Neural progenitor cell (in vitro differentiated cells): ENCODE results near the gene ZBTB5.

ENCODE experiments used
- EZH2 ChIP-seq: fragments of 200-600 bp; sonication (generic); IDR thresholded peaks from 2 replicates; pipeline ENCODE4 v1.6.1; 2017; ENCODE audit warnings: antibody characterized with exemption, mild to moderate bottlenecking, moderate library complexity
- TF ChIP-seq, protein P1 (sequence below): fragments of 200-600 bp; sonication (generic); IDR thresholded peaks from 2 replicates; pipeline ENCODE4 v1.5.1; 2017; ENCODE audit warnings: antibody characterized with exemption, mild to moderate bottlenecking

DNA sequence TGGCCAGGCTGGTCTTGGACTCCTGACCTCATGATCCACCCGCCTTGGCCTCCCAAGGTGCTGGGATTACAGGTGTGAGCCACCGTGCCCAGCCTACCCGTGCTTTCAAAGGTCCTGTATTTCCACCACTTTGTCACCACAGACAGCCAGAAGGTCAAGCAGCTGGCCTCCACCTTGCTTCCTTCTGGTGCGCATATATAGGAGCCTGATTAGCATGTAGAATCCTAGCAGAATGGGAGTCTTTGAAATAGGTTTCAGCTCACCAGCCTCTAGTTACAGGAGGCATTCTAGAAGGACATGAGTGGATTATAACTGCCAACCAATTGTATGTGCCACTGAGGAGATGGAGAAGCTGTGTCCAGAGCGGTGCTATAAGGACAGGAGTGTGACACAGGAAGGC, 39.4 kb upstream of the ZBTB5 start:
- TF ChIP-seq, protein P1, sequence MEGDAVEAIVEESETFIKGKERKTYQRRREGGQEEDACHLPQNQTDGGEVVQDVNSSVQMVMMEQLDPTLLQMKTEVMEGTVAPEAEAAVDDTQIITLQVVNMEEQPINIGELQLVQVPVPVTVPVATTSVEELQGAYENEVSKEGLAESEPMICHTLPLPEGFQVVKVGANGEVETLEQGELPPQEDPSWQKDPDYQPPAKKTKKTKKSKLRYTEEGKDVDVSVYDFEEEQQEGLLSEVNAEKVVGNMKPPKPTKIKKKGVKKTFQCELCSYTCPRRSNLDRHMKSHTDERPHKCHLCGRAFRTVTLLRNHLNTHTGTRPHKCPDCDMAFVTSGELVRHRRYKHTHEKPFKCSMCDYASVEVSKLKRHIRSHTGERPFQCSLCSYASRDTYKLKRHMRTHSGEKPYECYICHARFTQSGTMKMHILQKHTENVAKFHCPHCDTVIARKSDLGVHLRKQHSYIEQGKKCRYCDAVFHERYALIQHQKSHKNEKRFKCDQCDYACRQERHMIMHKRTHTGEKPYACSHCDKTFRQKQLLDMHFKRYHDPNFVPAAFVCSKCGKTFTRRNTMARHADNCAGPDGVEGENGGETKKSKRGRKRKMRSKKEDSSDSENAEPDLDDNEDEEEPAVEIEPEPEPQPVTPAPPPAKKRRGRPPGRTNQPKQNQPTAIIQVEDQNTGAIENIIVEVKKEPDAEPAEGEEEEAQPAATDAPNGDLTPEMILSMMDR: no peak
- no peak for TF ChIP-seq EZH2
